HG03575 (cell line): ENCODE results near the gene BUD13.

Experiments
- ATAC-seq: cut with Tn5 transposase; IDR thresholded peaks from one replicate; pipeline ENCODE4 v1.9.1; 2021; ENCODE audit not compliant: unreplicated experiment, insufficient number of reproducible peaks, low FRiP score; ENCODE audit errors: extremely low read depth

The BUD13 gene

DNA sequence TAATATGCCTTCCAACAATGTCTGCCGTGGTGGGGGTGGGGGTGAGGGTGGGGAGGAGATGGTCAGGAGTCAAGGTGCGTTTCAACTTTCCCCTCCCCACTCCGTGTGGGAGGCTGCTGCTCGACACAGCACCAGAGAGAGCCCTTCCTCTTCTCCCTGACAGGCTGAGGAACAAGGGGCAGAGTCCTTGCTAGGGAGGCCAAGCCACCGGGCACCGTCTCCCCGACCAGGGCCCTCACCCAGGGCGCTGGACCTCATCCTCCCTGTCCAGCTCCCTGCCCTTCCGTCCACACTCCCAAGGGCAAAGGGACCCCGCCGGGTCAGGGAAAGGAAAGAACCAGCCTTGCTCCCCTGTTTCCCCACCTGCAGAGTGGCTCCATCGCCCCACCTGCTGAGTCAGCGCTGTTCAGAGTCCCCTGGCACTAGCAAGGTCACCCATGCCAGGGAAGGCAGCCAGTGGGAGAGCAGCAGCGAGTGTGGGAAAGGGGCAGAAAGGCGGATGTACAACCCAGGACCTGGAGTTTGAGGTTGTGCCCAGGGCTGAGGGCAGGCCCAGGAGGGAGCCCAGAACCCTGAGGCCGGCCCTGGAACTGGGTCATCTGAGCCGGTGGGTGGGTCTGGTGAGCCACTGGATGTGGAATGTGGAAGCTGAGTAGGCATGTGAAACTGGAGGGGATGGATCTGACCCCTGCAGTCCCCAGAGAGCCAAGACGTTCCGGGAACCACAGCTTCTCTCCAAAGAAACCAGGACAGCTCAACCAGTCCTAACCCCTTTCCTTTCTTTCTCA lies 47.2 kb downstream of the BUD13 start:
- no peak for ATAC-seq

DNA sequence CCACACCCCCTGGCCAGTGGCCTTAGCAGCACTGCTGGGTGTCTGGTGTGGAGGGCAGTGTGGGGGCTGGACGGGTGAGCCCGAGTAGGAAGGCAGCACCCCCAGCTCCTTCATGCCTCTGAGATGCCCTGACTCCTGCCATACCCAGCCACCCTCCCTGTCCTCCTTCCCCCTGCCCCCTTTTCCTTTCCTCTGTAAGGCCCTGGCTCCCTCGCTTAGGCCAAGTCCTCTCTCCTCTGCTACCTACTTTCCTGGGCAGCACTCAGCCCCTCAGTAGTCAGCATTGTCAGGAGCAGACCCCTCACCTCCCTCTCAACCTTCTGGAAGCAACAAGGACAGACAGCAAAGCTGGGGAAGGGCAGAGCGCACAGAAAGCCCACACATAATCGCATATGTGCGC lies 48.0 kb downstream of the BUD13 start:
- ATAC-seq, result no peak

DNA sequence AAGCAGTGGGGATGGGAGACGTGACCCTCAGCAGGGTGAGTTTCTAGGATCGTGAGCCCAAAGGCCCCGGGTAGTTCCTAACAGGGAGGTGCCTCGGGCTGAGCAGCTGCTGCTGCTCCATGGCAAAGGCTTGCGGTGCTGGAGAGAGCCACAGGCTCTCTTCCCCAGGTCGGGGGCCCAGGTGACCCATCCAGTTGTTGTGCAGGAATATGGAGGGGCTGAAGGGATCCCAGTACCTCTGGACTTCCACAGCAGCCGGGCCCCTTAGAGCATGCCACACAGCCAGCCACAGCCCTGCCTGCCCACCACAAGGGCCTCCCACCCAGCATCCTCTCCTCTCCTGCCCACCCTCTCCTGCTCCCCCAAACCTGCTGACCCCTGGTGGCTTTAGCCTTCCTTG lies 49.3 kb downstream of the BUD13 start:
- no peak for ATAC-seq

DNA sequence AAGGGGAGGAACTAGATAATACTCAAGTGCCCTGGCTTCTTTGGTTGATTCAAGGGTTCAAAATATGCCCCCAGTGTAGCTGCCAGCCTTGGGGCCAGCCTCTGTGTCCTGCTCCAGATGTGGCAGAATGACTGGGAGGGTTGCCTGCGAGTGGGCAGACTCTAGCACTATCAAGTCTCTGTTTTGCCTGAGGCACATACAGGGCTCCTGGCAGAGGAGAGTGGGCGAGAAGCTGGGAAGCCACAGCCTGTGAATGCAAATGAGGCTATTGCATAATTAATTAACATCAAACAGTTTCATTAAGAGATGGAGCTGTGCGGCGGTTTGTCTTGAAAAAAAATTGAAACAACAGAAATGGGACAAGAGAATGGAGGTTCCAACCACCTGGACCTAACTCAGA lies 50.8 kb downstream of the BUD13 start:
- no peak for ATAC-seq

DNA sequence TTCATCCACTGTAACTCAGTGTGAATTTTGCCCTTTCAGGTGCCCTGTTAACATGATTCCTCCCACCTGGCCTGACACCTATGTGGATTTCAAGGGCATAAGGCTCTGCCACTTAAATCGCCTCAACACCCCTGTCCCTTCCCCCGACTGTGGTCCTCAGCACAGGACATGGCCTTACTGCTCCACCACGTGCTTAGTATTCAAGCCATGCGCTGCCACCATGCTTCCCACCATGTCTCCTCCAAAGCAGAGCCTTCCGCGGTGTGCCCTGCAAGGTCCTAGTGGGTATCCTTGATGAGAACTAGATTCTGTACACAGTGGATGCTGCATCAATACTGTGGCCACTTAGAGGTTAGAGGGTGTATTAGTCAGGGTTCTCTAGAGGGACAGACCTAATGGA lies 51.9 kb downstream of the BUD13 start:
- no peak for ATAC-seq

DNA sequence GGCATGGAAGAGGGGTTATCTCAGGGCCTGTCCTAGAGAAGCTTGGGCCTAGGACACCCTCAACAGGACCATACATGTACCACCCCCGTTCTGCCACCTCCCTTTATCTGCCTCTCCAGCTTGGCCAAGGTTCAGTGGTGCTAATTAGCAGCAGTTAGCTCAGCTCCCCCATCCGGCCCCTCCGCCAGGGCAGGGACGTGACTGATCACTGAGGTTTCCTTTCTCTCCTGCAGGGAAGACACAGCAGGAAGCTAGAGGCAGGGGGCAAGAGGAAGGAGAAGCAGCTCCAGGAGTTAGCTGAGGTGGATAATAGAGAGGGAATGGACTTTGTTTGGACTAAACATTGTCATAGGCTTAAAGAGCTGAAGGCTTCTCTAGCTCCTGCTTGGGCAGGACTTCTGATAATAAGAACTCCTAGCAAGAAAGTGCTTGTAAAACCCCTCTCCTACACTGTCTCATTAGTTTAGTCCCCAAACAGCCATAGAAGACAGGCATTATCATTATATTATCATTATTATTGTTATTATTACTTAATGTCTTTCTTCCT lies 53.8 kb downstream of the BUD13 start:
- no peak for ATAC-seq

DNA sequence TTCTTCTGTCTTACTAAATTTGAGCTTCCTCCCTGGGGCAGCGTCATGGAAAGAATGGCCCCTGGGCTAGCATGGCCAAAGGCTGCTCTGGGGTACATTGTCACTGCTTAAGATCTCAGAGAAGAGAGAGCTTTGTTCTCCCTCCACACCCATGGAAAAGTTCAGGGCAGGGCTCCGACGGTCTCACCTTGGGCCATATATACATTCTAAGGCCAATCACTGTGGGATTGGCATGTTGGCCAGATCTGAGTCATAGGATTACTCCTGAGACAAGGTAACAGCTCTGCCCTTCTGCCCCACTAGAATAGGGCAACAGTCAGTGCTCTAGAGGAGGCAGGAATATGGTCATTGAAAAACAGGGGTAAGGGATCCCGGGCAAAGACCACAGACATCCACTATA lies 56.2 kb downstream of the BUD13 start:
- no peak for ATAC-seq

DNA sequence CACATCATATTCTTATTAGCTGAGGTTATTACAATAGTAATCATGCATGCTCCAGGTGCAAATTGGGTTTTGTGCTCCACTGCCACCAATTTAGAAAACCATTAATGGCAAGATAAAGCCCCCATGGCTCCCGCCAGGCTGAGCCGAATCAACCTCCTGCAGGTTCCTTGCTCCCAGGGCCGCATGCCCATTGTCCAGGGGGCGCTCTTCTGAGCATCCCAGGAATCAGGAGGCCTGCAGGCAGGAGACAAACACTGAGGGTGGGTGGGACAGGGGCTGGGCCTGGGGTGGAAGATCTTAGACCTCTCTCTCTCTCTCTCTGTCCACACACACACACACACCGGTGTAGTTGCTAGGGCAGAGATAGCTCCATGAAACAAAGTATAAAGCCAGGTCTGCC lies 57.4 kb downstream of the BUD13 start:
- ATAC-seq, result no peak

DNA sequence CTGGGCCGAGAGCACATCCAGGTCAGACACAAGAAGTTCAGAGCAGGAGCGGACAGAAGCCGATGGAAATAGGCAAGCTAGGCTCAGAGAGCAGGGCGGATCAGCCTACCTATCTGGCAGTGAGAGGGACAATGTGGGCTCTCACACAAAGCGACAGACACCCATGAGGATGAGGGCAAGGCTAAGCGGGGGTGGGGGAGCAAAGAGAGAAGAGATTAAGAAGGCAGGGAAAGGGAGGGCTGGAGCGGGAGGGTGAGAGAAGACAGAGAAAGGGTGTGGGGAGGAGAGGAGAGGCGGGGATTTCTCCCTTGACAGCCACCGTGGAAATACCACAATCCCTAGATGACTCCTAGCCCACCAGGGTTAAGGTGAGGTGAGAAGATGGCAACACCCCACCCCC lies 57.9 kb downstream of the BUD13 start:
- no peak for ATAC-seq

DNA sequence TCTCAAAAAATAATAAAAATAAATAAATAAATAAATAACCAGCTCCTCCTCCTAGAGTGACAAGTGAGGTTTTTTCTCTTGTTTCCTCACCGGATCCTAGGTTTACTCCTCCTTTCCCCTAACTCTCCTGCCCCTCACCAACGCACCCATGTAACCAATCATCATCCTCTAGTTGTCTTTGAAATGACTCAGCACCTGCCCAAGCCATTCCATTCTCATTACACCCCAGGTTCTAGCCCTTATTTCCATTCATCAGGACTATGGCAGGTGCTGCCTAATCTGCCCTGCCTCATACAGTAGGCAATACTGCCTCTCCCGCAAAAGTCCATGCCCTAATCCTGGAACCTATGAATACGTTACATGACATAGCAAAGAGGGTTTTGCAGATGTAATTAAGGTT lies 60.4 kb downstream of the BUD13 start:
- no peak for ATAC-seq

DNA sequence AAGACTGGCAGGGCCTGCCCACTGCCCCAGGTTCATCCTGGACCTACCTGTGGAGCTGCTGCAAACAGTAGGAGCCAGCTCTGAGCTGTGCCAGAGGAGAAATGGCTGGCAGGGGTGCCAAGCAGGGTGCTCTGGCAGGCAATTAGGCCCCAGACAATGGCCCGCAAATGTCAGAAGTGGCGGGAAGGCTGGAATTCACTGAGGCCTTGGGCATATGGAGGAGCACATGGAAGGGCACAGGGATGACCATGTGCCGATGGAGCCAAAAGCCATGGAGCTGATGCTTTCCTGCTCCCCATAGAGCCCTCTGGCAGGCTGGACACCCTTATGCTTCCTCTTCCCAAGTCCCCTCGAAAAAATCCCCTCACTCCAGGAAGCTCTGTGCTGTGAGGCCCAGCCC lies 62.0 kb downstream of the BUD13 start:
- ATAC-seq, result no peak

DNA sequence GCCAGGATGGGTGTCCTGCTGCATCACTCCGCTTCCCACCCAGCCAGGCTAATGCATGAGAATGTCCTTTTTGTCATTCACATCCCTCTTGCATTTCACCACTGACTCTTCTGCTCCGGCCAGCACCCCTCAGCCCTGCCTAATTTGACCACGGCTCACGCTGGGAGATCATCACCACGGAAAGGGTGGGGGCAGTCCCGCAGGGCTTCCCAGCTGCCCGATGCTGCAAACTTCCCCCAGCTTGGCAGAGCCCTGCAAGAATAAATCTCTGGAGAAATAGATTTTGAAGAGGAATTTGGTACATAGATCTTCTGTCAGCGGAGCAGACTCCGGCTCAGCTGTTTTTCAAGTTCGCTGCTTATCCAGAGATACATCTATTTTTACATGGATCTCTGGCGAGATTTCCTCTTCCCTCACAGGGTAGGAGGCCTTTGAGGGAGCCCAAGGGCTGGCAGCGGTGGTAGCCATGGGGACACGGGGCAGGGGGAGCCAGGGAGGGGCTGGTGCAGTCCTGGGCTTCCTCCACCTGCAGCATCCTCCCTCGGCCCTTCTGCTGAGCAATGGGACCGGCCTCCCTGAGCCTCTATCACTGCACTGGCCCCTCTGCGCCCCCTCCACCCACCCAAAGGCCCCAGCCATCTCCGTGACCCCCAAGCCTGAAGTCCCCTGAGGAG lies 62.6 kb downstream of the BUD13 start:
- no peak for ATAC-seq

DNA sequence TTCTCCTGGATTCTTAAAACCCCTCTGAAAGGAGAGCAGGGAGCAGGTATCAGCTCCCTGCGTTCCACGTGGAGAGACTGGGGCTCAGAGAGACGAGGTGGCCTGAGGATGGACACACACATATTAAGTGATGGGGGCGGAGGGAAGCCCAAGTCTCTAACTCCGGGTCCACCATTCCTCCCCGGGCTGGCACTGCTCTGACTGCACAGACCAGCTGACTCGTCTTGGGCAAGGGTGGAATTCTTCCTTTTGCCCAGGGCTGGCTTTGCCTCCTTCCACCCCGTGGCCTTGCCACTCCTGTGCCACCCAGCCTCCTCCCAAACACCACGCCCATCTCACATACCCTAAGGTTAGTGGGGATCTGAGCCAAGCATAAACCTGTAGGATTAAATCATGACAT lies 65.0 kb downstream of the BUD13 start:
- ATAC-seq, result no peak

DNA sequence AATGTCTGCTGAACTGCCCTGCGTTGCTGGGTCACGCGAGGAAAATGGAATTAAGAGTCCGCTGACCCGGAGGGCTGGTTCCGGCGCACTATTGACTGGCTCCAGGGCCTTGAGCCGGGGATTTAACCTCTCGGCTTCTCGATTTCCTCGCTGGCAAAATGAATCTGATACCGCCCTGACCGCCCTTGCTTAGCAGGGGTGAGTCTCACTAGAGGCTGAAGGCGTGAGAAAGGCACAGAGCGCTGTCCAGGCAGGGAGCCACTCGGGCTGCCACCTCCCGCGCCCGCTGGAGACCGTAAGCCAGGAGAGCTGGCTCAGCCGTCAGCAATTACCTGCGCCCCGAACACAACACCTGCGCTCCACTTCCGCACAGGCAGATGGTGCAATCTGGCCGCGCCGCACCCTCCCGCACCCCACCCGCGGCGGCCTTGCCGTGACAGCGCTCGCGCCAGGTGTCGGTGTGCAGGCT lies 65.6 kb downstream of the BUD13 start:
- ATAC-seq, result no peak

DNA sequence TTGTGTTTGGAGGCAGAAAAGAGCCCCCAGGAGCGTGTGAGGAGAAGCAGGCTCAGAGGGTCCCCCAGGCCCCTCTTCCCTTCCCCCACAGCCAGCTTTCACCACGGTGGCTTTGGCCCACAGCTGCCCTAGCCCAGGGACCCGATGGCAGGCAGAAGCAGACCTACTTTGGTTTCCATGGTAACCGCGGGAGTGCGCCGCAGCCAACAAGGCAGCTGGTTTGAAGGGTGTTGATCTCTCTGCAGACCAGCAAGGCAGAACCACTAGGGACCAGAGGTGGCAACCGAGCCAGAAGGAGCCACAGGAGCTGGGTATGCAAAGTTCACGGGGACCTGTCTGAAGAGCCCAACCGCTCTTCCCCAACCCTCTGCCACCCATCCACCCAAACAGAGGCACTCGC lies 69.4 kb downstream of the BUD13 start:
- no peak for ATAC-seq

DNA sequence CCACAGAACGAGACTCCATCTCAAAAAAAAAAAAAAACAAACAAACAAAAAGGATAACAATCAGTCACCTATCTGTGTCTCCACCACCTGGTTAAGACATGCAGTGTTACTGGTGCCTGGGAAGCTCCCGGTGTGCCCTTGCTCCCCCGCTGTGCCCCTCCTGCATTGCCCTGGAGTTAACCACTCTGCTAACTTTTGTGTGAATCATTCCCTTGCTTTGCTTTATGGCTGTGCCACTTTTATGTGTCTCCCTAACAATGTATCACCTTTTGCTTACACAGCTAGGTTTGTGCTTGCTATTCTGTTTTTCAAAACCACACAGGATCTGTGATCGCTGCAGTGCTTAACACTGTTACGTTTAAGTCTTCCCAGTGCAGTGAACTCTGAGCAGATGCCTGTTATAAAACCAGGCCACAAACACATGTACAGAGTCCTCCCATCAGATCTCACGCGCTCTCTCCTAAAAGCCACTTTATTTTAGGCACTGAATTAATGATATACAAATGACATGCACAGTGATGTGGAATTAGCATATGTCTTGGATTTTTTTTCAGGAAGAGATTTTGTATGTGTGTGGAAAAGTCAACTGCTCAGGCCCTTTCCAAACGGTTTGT lies 69.9 kb downstream of the BUD13 start:
- no peak for ATAC-seq

DNA sequence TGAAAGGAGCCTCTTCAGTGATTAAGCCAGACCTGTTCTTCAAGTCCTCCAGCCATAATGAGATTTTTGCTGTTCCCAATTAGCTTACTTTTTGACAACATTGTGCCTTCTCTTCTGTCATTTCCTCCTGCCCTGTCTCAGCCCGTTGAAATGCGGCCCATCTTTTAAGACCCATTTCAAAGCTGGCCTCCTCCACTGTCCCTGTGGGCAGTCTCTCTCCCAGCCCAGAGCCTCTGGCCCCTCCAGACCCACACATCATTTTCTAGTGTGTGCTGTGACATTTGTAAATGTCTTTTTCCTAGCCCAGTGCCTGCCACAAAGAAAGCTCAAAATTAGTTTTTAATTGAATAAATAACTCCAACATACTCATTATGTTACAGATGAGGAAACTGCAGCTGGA lies 70.9 kb downstream of the BUD13 start:
- ATAC-seq, result no peak

DNA sequence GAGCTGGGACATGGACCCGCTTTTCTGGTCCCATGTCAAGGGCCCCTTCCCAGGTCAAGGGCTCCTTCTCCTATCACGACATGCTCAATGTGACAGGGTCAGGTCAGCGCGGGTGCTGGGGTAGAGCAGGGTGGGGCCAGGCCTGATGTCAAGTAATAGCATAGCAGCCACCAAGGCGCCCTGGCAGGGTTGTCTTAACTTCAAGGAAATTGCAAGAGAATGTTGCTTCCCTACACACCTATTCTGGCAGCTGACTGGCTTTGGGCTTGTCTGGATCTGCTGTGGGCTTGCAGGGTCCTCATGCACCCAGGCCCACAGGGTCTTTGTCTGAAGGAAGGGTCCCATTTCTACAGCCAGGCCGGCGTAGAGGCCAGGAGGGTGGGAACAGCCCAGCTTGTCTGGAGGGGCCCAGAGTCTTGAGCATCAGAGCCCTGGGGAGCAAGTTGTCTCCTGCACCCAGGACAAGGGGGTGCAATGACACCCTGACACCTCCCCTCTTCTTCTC lies 71.4 kb downstream of the BUD13 start:
- ATAC-seq, result no peak

DNA sequence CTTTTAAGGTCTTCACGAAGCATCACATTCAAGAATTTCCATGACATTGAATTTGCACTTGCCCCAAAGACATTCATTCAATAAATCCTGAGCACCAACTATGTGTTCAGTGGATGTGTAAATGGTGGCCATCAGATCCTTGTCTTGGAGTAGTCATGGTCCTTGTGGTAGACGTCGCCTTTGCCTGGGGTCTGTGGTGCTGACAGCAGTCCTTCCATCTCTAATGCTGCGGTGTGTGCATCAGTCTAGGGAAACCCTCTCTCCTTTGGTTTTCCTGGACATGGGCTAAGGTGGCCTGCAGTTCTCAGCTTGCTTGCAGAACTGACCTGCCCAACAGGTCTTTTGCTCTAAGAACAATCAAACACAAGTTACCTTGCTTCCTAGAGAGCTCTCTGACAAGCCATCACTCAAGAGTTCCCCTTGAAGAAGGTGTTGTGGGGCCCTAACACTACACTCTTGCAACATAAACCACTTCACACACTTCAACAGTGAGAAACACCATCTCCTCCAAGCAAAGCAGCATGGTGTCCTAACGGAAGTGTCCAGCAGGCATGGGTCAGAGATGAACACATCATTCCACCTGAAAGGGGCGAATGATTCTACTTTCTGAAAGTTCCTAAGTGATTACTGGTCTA lies 72.1 kb downstream of the BUD13 start:
- ATAC-seq, result no peak
